Osteocyte (in vitro differentiated cells): ENCODE measurements around the gene TNKS1BP1. TPM values are rescaled to one million over a fixed set of nuclear protein-coding genes. Genes with fewer than 3 reads are reported as not detected.
A peak's percentile ranks its signal among the peaks of the same experiment; 100 is the strongest.

Source experiments
- DNase-seq: peaks from one replicate; pipeline ENCODE4 v3.0.0; 2021; ENCODE audit warnings: mixed read lengths; ENCODE audit not compliant: unreplicated experiment; ENCODE audit errors: extremely low spot score
- H3K27ac Mint-ChIP-seq: one replicate; pipeline ENCODE4 v1.8.0; 2021; ENCODE audit warnings: mild to moderate bottlenecking, mixed read lengths; ENCODE audit not compliant: unreplicated experiment
- H3K27me3 Mint-ChIP-seq: one replicate; pipeline ENCODE4 v1.8.0; 2021; ENCODE audit warnings: mixed read lengths; ENCODE audit not compliant: unreplicated experiment
- H3K36me3 Mint-ChIP-seq: one replicate; pipeline ENCODE4 v1.8.0; 2021; ENCODE audit warnings: mixed read lengths; ENCODE audit not compliant: unreplicated experiment
- H3K4me1 Mint-ChIP-seq: one replicate; pipeline ENCODE4 v1.8.0; 2021; ENCODE audit warnings: mixed read lengths; ENCODE audit not compliant: unreplicated experiment
- H3K4me3 Mint-ChIP-seq: one replicate; pipeline ENCODE4 v1.8.0; 2021; ENCODE audit warnings: mild to moderate bottlenecking, moderate library complexity, mixed read lengths; ENCODE audit not compliant: unreplicated experiment
- H3K9me3 Mint-ChIP-seq: one replicate; pipeline ENCODE4 v1.8.0; 2021; ENCODE audit warnings: mixed read lengths; ENCODE audit not compliant: unreplicated experiment
- total RNA-seq: library from RNA; stranded (reverse); gene quantifications from 2 replicates; pipeline ENCODE4 v1.2.1, GENCODE V29; 2021
- TF ChIP-seq, protein P1 (sequence below): fragments of 200-600 bp; sonication (generic); IDR thresholded peaks from 2 replicates; pipeline ENCODE4 v1.5.0; 2021; ENCODE audit warnings: antibody characterized with exemption, mild to moderate bottlenecking, moderate library complexity

TNKS1BP1 gene
- total RNA-seq, 1 donor from 2014 or later, result 152 TPM

- H3K27ac Mint-ChIP-seq, result peak overlapping the region; percentile 81
- H3K27me3 Mint-ChIP-seq, result no peaks in the 10 kb centered on the region
- peak overlapping the region; percentile 65 for H3K4me3 Mint-ChIP-seq
- TF ChIP-seq, protein P1, sequence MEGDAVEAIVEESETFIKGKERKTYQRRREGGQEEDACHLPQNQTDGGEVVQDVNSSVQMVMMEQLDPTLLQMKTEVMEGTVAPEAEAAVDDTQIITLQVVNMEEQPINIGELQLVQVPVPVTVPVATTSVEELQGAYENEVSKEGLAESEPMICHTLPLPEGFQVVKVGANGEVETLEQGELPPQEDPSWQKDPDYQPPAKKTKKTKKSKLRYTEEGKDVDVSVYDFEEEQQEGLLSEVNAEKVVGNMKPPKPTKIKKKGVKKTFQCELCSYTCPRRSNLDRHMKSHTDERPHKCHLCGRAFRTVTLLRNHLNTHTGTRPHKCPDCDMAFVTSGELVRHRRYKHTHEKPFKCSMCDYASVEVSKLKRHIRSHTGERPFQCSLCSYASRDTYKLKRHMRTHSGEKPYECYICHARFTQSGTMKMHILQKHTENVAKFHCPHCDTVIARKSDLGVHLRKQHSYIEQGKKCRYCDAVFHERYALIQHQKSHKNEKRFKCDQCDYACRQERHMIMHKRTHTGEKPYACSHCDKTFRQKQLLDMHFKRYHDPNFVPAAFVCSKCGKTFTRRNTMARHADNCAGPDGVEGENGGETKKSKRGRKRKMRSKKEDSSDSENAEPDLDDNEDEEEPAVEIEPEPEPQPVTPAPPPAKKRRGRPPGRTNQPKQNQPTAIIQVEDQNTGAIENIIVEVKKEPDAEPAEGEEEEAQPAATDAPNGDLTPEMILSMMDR, result no peak
- H3K36me3 Mint-ChIP-seq, result peaks cover 35% of the 10 kb centered on the region
- peaks cover 54% of the 10 kb centered on the region for H3K4me1 Mint-ChIP-seq
- peak; percentile 94 for DNase-seq
- no peaks in the 10 kb centered on the region for H3K9me3 Mint-ChIP-seq
Observed at GRCh38 chr11:57311109-57311936, 13.4 kb downstream of the TNKS1BP1 start.

DNA sequence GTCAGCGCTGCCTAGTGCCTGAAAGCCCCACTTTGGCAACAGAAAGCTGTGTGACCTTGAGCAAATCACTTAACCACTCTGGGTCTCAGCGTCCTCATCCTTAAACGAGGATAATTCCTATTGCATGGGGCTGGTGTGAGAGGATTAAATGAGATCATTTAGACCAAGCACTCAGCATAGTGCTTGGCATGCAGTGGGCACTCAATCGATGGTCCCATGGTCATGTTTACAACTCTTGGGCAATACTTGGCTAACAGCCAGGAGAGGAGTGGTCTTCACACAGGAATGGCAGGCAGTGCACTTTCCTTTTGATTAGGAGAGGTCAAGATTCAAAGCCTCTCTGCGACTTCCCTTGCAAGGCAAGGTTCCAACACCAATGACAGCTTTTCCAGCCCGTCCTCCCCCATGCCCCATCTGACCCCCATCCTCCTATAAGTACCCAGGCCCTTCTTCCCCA lies 14.1 kb downstream of the TNKS1BP1 start:
- Mint-ChIP-seq H3K4me1 (peaks cover 56% of the 10 kb centered on the region), H3K27me3 (no peaks in the 10 kb centered on the region), H3K36me3 (peaks cover 35% of the 10 kb centered on the region)

DNA sequence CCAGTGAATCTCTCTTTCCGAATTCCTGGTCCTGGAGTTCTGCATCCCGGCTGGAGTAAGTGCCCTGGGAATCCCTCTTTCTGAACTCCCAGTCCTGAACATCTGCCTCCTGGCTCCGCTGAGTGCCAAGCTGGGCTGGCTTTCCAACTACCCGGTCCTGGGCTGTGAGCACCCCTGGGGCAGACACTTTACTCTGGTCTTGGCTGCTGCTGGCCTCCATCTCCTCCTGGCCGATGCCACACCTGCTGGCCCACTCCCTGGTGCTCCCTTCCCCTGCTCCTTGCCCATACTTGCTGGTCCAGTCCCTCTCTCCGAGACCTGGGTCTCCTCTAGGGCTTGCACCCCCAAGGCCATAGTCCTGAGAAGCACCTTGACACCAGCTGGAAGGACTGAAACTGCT lies 14.7 kb downstream of the TNKS1BP1 start:
- H3K27me3 Mint-ChIP-seq, result no peaks in the 10 kb centered on the region
- no peak overlapping the region for H3K27ac Mint-ChIP-seq
- no peaks in the 10 kb centered on the region for H3K9me3 Mint-ChIP-seq
- H3K4me3 Mint-ChIP-seq, result no peak overlapping the region
- TF ChIP-seq, protein P1, result no peak
- peaks cover 35% of the 10 kb centered on the region for H3K36me3 Mint-ChIP-seq
- DNase-seq, result no peak
- H3K4me1 Mint-ChIP-seq, result peaks cover 56% of the 10 kb centered on the region

More for the DNA sequence above, 14.1 kb downstream of the TNKS1BP1 start:
- Mint-ChIP-seq H3K4me3 (peak overlapping the region; percentile 65), H3K27ac (peak overlapping the region; percentile 81), H3K9me3 (no peaks in the 10 kb centered on the region)
- TF ChIP-seq, protein P1, result no peak
- no peak for DNase-seq

GRCh38 chr11:57309106-57310059 lies 15.4 kb downstream of the TNKS1BP1 start:
- H3K27ac Mint-ChIP-seq, result peak overlapping the region; percentile 34

More at GRCh38 chr11:57309106-57310059, 15.4 kb downstream of the TNKS1BP1 start:
- no peaks in the 10 kb centered on the region for H3K9me3 Mint-ChIP-seq
- H3K36me3 Mint-ChIP-seq, result peaks cover 35% of the 10 kb centered on the region
- no peak for DNase-seq
- TF ChIP-seq, protein P1, result no peak
- H3K4me3 Mint-ChIP-seq, result no peak overlapping the region
- H3K27me3 Mint-ChIP-seq, result no peaks in the 10 kb centered on the region
- H3K4me1 Mint-ChIP-seq, result peaks cover 58% of the 10 kb centered on the region
